Progenitor cell of endocrine pancreas (in vitro differentiated cells): ENCODE results near the gene HELB. TPM values are rescaled to one million over a fixed set of nuclear protein-coding genes. Genes with fewer than 3 reads are reported as not detected.

Source experiments
- DNase-seq: peaks from one replicate; pipeline ENCODE4 v3.0.0; 2021; ENCODE audit warnings: low spot score; ENCODE audit not compliant: unreplicated experiment
- H3K27ac Mint-ChIP-seq: 2 replicates; pipeline ENCODE4 v1.8.0; 2021; ENCODE audit warnings: mild to moderate bottlenecking, moderate library complexity, mixed read lengths
- H3K27me3 Mint-ChIP-seq: 2 replicates; pipeline ENCODE4 v1.8.0; 2021; ENCODE audit warnings: mixed read lengths
- H3K36me3 Mint-ChIP-seq: 2 replicates; pipeline ENCODE4 v1.8.0; 2022; ENCODE audit warnings: mixed read lengths; ENCODE audit not compliant: insufficient read depth
- H3K4me1 Mint-ChIP-seq: 2 replicates; pipeline ENCODE4 v1.8.0; 2021; ENCODE audit warnings: low read depth, mixed read lengths
- H3K4me3 Mint-ChIP-seq: 2 replicates; pipeline ENCODE4 v1.8.0; 2021; ENCODE audit warnings: low read depth, mild to moderate bottlenecking, moderate library complexity, mixed read lengths
- H3K9me3 Mint-ChIP-seq: 2 replicates; pipeline ENCODE4 v1.8.0; 2021; ENCODE audit warnings: low read depth, mixed read lengths
- CTCF ChIP-seq: fragments of 200-600 bp; sonication (generic); IDR thresholded peaks from one replicate; pipeline ENCODE4 v1.5.0; 2021; ENCODE audit warnings: antibody characterized with exemption, mild to moderate bottlenecking; ENCODE audit not compliant: unreplicated experiment
- total RNA-seq: library from RNA; stranded (reverse); gene quantifications from 2 replicates; pipeline ENCODE4 v1.2.1, GENCODE V29; 2021

The HELB gene
- total RNA-seq, 1 donor from 2014 or later = 7.1 TPM

DNA sequence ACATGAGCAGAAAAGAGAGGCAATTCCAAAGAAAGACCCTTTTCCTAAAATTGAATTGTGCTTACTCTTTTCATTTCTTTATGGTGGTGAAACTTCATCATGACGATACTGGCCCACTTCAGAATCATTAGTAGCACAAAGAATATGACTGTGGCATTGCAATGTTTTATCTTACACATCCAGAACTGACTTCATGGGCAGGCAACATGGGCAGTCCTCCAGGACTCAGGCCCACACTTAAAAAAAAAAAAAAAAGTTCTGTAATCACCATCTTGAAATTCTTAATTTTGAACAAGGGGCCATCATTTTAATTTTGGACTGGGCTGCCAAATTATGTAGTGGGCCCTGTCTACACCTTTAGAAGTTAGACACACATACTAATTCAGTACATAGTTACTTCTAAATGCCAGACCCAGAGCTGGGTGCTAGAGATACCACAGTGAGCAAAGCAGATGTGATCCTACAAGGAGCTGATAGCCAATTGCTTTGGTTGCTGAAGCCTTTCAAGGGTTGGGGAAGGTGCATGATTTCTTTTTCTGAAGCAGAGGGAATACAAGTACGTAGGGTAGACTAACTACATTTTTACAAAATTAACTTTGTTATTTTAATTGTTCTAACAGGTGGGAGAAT lies 35.2 kb downstream of the HELB start:
- TF ChIP-seq CTCF = no peak
- peaks cover 33% of the 10 kb centered on the region for H3K36me3 Mint-ChIP-seq
- no peaks in the 10 kb centered on the region for H3K4me1 Mint-ChIP-seq
- no peak overlapping the region for H3K4me3 Mint-ChIP-seq
- H3K9me3 Mint-ChIP-seq = peaks cover 18% of the 10 kb centered on the region
- DNase-seq = no peak
- H3K27ac Mint-ChIP-seq = no peak overlapping the region
- H3K27me3 Mint-ChIP-seq = no peaks in the 10 kb centered on the region

DNA sequence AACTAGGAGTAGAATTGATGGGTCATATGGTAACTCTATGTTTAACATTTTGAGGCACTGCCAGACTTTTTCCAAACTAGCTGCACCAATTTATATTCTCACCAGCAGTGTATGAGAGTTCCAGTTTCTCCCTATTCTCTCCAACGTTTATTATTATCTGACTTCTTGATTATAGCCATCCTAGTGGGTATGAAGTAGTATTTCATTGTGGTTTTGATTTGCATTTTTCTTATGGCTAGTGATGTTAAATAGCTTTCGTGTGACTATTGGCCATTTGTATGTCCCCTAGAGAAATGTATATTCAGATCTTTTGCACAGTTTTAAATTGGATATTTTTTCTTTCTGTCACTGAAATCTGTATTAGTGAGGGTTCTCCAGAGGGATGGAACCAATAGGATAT lies 37.8 kb downstream of the HELB start:
- TF ChIP-seq CTCF = no peak
- peaks cover 2% of the 10 kb centered on the region for H3K4me1 Mint-ChIP-seq
- peaks cover 29% of the 10 kb centered on the region for H3K9me3 Mint-ChIP-seq
- no peak for DNase-seq
- H3K27ac Mint-ChIP-seq = peak overlapping the region; percentile 38
- H3K4me3 Mint-ChIP-seq = no peak overlapping the region
- no peaks in the 10 kb centered on the region for H3K27me3 Mint-ChIP-seq
- peaks cover 49% of the 10 kb centered on the region for H3K36me3 Mint-ChIP-seq

DNA sequence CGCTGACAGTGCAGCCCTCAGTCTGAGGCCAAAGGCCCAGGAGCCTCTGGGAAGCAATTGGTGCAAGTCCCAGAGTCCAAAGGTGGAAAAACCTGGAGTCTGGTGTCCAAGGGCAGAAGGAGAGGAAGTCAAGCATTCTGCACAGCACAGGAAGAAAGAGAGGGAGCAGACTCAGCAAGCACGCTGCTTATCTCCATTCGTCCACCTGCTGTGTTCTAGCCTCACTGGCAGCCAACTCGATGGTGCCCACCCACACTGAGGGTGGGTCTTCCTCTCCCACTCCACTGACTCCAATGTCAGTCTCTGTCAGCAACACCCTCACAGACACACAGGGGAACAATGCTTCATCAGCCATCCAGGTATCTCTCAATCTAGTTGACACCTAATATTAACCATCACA lies 38.8 kb downstream of the HELB start:
- peaks cover 50% of the 10 kb centered on the region for H3K36me3 Mint-ChIP-seq
- H3K9me3 Mint-ChIP-seq = peaks cover 29% of the 10 kb centered on the region
- no peak overlapping the region for H3K27ac Mint-ChIP-seq
- DNase-seq = no peak
- no peak overlapping the region for H3K4me3 Mint-ChIP-seq
- no peaks in the 10 kb centered on the region for H3K27me3 Mint-ChIP-seq
- TF ChIP-seq CTCF = no peak
- H3K4me1 Mint-ChIP-seq = peaks cover 2% of the 10 kb centered on the region

GRCh38 chr12:66345212-66345611 lies 42.9 kb downstream of the HELB start:
- DNase-seq = no peak
- Mint-ChIP-seq H3K27ac (no peak overlapping the region), H3K4me3 (no peak overlapping the region), H3K9me3 (peaks cover 22% of the 10 kb centered on the region), H3K27me3 (no peaks in the 10 kb centered on the region), H3K36me3 (peaks cover 44% of the 10 kb centered on the region), H3K4me1 (peaks cover 2% of the 10 kb centered on the region)
- TF ChIP-seq CTCF = no peak

DNA sequence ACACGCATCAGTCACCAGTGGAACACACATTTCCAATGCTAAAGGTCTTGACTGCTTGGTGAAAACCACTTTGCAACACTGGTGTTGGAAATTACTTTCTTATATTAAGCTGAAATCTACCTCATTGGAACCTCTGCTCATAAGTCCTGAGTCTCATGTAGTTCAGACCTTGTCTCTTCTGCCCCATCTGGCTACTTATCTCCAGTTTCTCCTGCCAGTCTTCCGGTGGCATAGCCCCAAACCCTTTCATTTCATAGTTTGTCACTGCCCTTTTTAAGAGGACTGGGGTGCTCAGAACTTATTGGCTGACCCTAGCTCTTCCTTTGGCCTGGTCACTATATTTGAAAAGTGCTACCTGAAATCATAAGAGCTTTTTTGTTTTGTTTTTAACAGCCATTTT lies 43.7 kb downstream of the HELB start:
- no peak for TF ChIP-seq CTCF
- no peak overlapping the region for H3K27ac Mint-ChIP-seq
- peaks cover 2% of the 10 kb centered on the region for H3K4me1 Mint-ChIP-seq
- no peaks in the 10 kb centered on the region for H3K27me3 Mint-ChIP-seq
- peaks cover 21% of the 10 kb centered on the region for H3K9me3 Mint-ChIP-seq
- no peak for DNase-seq
- H3K36me3 Mint-ChIP-seq = peaks cover 38% of the 10 kb centered on the region
- H3K4me3 Mint-ChIP-seq = no peak overlapping the region
